ENCODE measurements around the gene PLEKHA8. TPM values are rescaled to one million over a fixed set of nuclear protein-coding genes. Genes with fewer than 3 reads are reported as not detected.

Gene PLEKHA8
- total RNA-seq, 1 donor from 2014 or later: 62.1 TPM

- Mint-ChIP-seq H3K4me3 (ENCODE audit: low read depth) (no peak overlapping the region), H3K4me1 (ENCODE audit: low read depth) (peaks cover 9% of the 10 kb centered on the region), H3K9me3 (ENCODE audit: low read depth) (no peaks in the 10 kb centered on the region), H3K27ac (no peak overlapping the region), H3K36me3 (ENCODE audit: insufficient read depth) (peaks cover 11% of the 10 kb centered on the region), H3K27me3 (no peaks in the 10 kb centered on the region)
- TF ChIP-seq CTCF (IDR thresholded peaks at IDR 0.05; ENCODE audit: unreplicated experiment): no peak
- DNase-seq (ENCODE audit: low spot score, unreplicated experiment): no peak
Measured at GRCh38 chr7:30150711-30151110, 122.5 kb downstream of the PLEKHA8 start.

- Mint-ChIP-seq H3K9me3 (ENCODE audit: low read depth) (no peaks in the 10 kb centered on the region), H3K27me3 (no peaks in the 10 kb centered on the region), H3K36me3 (ENCODE audit: insufficient read depth) (peaks cover 14% of the 10 kb centered on the region), H3K4me1 (ENCODE audit: low read depth) (peaks cover 9% of the 10 kb centered on the region), H3K27ac (no peak overlapping the region), H3K4me3 (ENCODE audit: low read depth) (no peak overlapping the region)
- no peak for DNase-seq (ENCODE audit: low spot score, unreplicated experiment)
- TF ChIP-seq CTCF (IDR thresholded peaks at IDR 0.05; ENCODE audit: unreplicated experiment): no peak
Measured at GRCh38 chr7:30154111-30154587, 125.9 kb downstream of the PLEKHA8 start.

- H3K4me1 Mint-ChIP-seq (ENCODE audit: low read depth): peaks cover 12% of the 10 kb centered on the region
- H3K4me3 Mint-ChIP-seq (ENCODE audit: low read depth): no peak overlapping the region
- peaks cover 8% of the 10 kb centered on the region for H3K36me3 Mint-ChIP-seq (ENCODE audit: insufficient read depth)
- H3K27me3 Mint-ChIP-seq: no peaks in the 10 kb centered on the region
- no peak overlapping the region for H3K27ac Mint-ChIP-seq
- TF ChIP-seq CTCF (IDR thresholded peaks at IDR 0.05; ENCODE audit: unreplicated experiment): no peak
- DNase-seq (ENCODE audit: low spot score, unreplicated experiment): no peak
- H3K9me3 Mint-ChIP-seq (ENCODE audit: low read depth): no peaks in the 10 kb centered on the region
Measured at GRCh38 chr7:30155481-30155880, 127.3 kb downstream of the PLEKHA8 start.

- peaks cover 19% of the 10 kb centered on the region for H3K4me1 Mint-ChIP-seq (ENCODE audit: low read depth)
- H3K27ac Mint-ChIP-seq: no peak overlapping the region
- TF ChIP-seq CTCF (IDR thresholded peaks at IDR 0.05; ENCODE audit: unreplicated experiment): no peak
- H3K4me3 Mint-ChIP-seq (ENCODE audit: low read depth): no peak overlapping the region
- no peaks in the 10 kb centered on the region for H3K27me3 Mint-ChIP-seq
- H3K36me3 Mint-ChIP-seq (ENCODE audit: insufficient read depth): peaks cover 6% of the 10 kb centered on the region
- DNase-seq (ENCODE audit: low spot score, unreplicated experiment): no peak
- H3K9me3 Mint-ChIP-seq (ENCODE audit: low read depth): no peaks in the 10 kb centered on the region
Measured at GRCh38 chr7:30157204-30157603, 129.0 kb downstream of the PLEKHA8 start.

GRCh38 chr7:30159163-30159562 lies 131.0 kb downstream of the PLEKHA8 start:
- TF ChIP-seq CTCF (IDR thresholded peaks at IDR 0.05; ENCODE audit: unreplicated experiment): no peak
- DNase-seq (ENCODE audit: low spot score, unreplicated experiment): no peak
- no peak overlapping the region for H3K4me3 Mint-ChIP-seq (ENCODE audit: low read depth)
- H3K27ac Mint-ChIP-seq: no peak overlapping the region
- peaks cover 37% of the 10 kb centered on the region for H3K4me1 Mint-ChIP-seq (ENCODE audit: low read depth)
- H3K36me3 Mint-ChIP-seq (ENCODE audit: insufficient read depth): peaks cover 5% of the 10 kb centered on the region
- H3K27me3 Mint-ChIP-seq: no peaks in the 10 kb centered on the region
- no peaks in the 10 kb centered on the region for H3K9me3 Mint-ChIP-seq (ENCODE audit: low read depth)
